ENCODE data around the gene GJA4.

DNA sequence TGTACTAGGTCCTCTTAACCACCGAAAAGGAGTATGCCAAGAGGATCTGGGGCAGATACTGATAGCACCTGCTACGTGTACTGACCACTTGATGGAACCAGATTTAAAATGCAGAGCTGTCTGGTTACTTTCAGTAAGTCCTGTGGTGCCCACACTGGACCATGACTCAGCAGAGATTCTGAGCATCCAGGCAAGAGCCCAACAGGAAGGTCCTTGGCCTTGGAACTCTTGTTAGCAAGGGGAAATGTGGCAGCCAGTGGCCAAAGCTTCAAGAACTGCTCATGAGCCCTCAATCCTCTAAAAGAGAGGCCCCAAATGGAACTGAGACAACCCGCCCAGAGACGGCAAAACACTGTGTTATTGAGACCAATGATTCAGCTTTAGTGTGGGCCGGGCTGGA is 42.2 kb upstream of the GJA4 start:
- TF ChIP-seq ZNF274 (IDR thresholded peaks at IDR 0.05; ENCODE audit: low read depth, low read length) (no peak), YY1 (IDR thresholded peaks at IDR 0.05; ENCODE audit: insufficient read depth, insufficient read length) (no peak), SUZ12 (IDR thresholded peaks at IDR 0.05; ENCODE audit: extremely low read depth, insufficient read depth, insufficient read length) (no peak)
